Small intestine (tissue), 7 donors: ENCODE measurements around the gene PXK. TPM values are rescaled to one million over a fixed set of nuclear protein-coding genes. Genes with fewer than 3 reads are reported as not detected.

Experiments
- DNase-seq, 2 donors: peaks; one replicate each; pipeline versions ENCODE4 v3.0.0 to v3.0.0-alpha.2; 2013
- FAIRE-seq: peaks from 2 replicates; lab custom pipeline; 2012; peaks lifted over from hg19 to GRCh38; lab: Jason Lieb, UNC
- H3K27ac ChIP-seq, 3 donors: one replicate each; pipeline ENCODE4 v1.5.1; 2013; ENCODE audit warnings: low read length in 2 of 3, mild to moderate bottlenecking in 2 of 3, control low read depth in 1 of 3, inconsistent platforms in 1 of 3, low read depth in 1 of 3, moderate library complexity in 1 of 3
- H3K27me3 ChIP-seq, 3 donors: one replicate each; pipeline ENCODE4 v1.6.1; 2013; ENCODE audit warnings: low read length in 3 of 3, inconsistent platforms in 1 of 3; ENCODE audit not compliant: control insufficient read depth in 3 of 3, insufficient read depth in 3 of 3
- H3K36me3 ChIP-seq, 3 donors: one replicate each; pipeline ENCODE4 v1.6.1; 2013; ENCODE audit warnings: low read length in 3 of 3, inconsistent platforms in 1 of 3, low read depth in 1 of 3, mild to moderate bottlenecking in 1 of 3, moderate library complexity in 1 of 3; ENCODE audit not compliant: control insufficient read depth in 3 of 3, insufficient read depth in 2 of 3
- H3K4me1 ChIP-seq, 3 donors: one replicate each; pipeline ENCODE4 v1.6.1; 2013; ENCODE audit warnings: low read length in 2 of 3, inconsistent platforms in 1 of 3, low read depth in 1 of 3, mild to moderate bottlenecking in 1 of 3, moderate library complexity in 1 of 3; ENCODE audit not compliant: control insufficient read depth in 3 of 3, insufficient read depth in 2 of 3
- H3K4me3 ChIP-seq, 3 donors: one replicate each; pipeline ENCODE4 v1.5.1; 2013; ENCODE audit warnings: low read length in 3 of 3, control low read depth in 1 of 3, inconsistent platforms in 1 of 3, low read depth in 1 of 3, mild to moderate bottlenecking in 1 of 3, moderate library complexity in 1 of 3
- H3K9me3 ChIP-seq, 2 donors: one replicate each; pipeline ENCODE4 v1.6.1; 2013; ENCODE audit warnings: low read depth in 1 of 2, low read length in 1 of 2; ENCODE audit not compliant: control insufficient read depth in 2 of 2, insufficient read depth in 1 of 2
- WGBS, 3 donors: extraction: QIAGEN DNeasy Blood & Tissue Kit; methylation state at CpG; one replicate each; pipeline ENCODE4 v1.1.7; 2013; 5-methylcytosine and 5-hydroxymethylcytosine counted together
- polyA plus RNA-seq, 4 donors: library from polyadenylated mRNA; stranded (reverse) in 3 of 4; unstranded in 1 of 4; fragments of 200-250 nt in 3 of 4; fragments of 120-200 nt in 1 of 4; gene quantifications; one replicate each; pipeline versions ENCODE4 v1.2.1 to v1.2.3, GENCODE V29; 2013
- donor health status: healthy with polysubstance abuse.
- donor health status: control.
- donor health status: control.
- donor health status: Bipolar disorder and iron deficiency.
- donor health status: healthy.

The PXK gene
- polyA plus RNA-seq, 4 donors, result 5.1 to 14.2 (median 9.2) TPM

GRCh38 chr3:58355179-58355578, 22.5 kb downstream of the PXK start:
- Histone ChIP-seq H3K27me3 (no peaks in the 10 kb centered on the region), H3K4me3 (no peak overlapping the region), H3K9me3 (no peaks in the 10 kb centered on the region), H3K36me3 (no peaks in the 10 kb centered on the region), H3K27ac (no peak overlapping the region), H3K4me1 (peaks cover 0 to 3% (median 0%) of the 10 kb centered on the region in 3 donors)
- no peak for FAIRE-seq
- DNase-seq, result no peak
- WGBS, 3 donors, result 84 to 94% (median 89%) methylated on average over 8 of the region's 8 CpGs

- FAIRE-seq, result no peak
- DNase-seq, result peak in 1 of 2 donors; percentile 5
- H3K4me1 ChIP-seq, result peaks cover 0 to 3% (median 0%) of the 10 kb centered on the region in 3 donors
- no peak overlapping the region for H3K4me3 ChIP-seq
- H3K27me3 ChIP-seq, result no peaks in the 10 kb centered on the region
- WGBS, 3 donors, result 33 to 45% (median 43%) methylated on average over 4 of the region's 4 CpGs
- H3K27ac ChIP-seq, result no peak overlapping the region
- no peaks in the 10 kb centered on the region for H3K9me3 ChIP-seq
- H3K36me3 ChIP-seq, result no peaks in the 10 kb centered on the region
Observed at GRCh38 chr3:58356054-58356453, 23.4 kb downstream of the PXK start.

- WGBS, 3 donors, result 83 to 92% (median 87%) methylated on average over 3 of the region's 3 CpGs
- Histone ChIP-seq H3K27me3 (no peaks in the 10 kb centered on the region), H3K36me3 (no peaks in the 10 kb centered on the region), H3K4me3 (no peak overlapping the region), H3K4me1 (peaks cover 0 to 3% (median 0%) of the 10 kb centered on the region in 3 donors), H3K9me3 (no peaks in the 10 kb centered on the region), H3K27ac (no peak overlapping the region)
- no peak for DNase-seq
- FAIRE-seq, result no peak
Observed at GRCh38 chr3:58357402-58357801, 24.7 kb downstream of the PXK start.

GRCh38 chr3:58358092-58358491, 25.4 kb downstream of the PXK start:
- Histone ChIP-seq H3K9me3 (no peaks in the 10 kb centered on the region), H3K27ac (no peak overlapping the region), H3K4me1 (peaks cover 0 to 3% (median 0%) of the 10 kb centered on the region in 3 donors), H3K4me3 (no peak overlapping the region), H3K27me3 (no peaks in the 10 kb centered on the region), H3K36me3 (no peaks in the 10 kb centered on the region)
- WGBS, 3 donors, result 87 to 100% (median 92%) methylated on average over 3 of the region's 3 CpGs
- no peak for DNase-seq
- no peak for FAIRE-seq

GRCh38 chr3:58358808-58359207, 26.1 kb downstream of the PXK start:
- Histone ChIP-seq H3K4me1 (peaks cover 0 to 2% (median 0%) of the 10 kb centered on the region in 3 donors), H3K9me3 (no peaks in the 10 kb centered on the region), H3K36me3 (no peaks in the 10 kb centered on the region), H3K27me3 (no peaks in the 10 kb centered on the region), H3K27ac (no peak overlapping the region), H3K4me3 (no peak overlapping the region)
- DNase-seq (no peak), FAIRE-seq (no peak)
- 71 to 93% (median 92%) methylated on average over 4 of the region's 4 CpGs for WGBS, 3 donors

GRCh38 chr3:58359621-58360020, 26.9 kb downstream of the PXK start:
- FAIRE-seq, result no peak
- Histone ChIP-seq H3K9me3 (no peaks in the 10 kb centered on the region), H3K27ac (no peak overlapping the region), H3K4me3 (no peak overlapping the region), H3K27me3 (no peaks in the 10 kb centered on the region), H3K4me1 (no peaks in the 10 kb centered on the region), H3K36me3 (no peaks in the 10 kb centered on the region)
- WGBS, 3 donors, result 89 to 93% (median 93%) methylated on average over 4 of the region's 4 CpGs
- no peak for DNase-seq

- H3K27me3 ChIP-seq, result no peaks in the 10 kb centered on the region
- H3K4me3 ChIP-seq, result no peak overlapping the region
- no peaks in the 10 kb centered on the region for H3K4me1 ChIP-seq
- no peaks in the 10 kb centered on the region for H3K36me3 ChIP-seq
- FAIRE-seq (no peak), DNase-seq (no peak)
- H3K9me3 ChIP-seq, result no peaks in the 10 kb centered on the region
- no peak overlapping the region for H3K27ac ChIP-seq
Observed at GRCh38 chr3:58361866-58362265, 29.2 kb downstream of the PXK start.

- Histone ChIP-seq H3K4me3 (no peak overlapping the region), H3K36me3 (peaks cover 0 to 5% (median 3%) of the 10 kb centered on the region in 3 donors), H3K27ac (no peak overlapping the region), H3K9me3 (no peaks in the 10 kb centered on the region), H3K4me1 (no peaks in the 10 kb centered on the region), H3K27me3 (no peaks in the 10 kb centered on the region)
- FAIRE-seq, result no peak
- DNase-seq, result no peak
- 68 to 76% (median 75%) methylated on average over 1 of the region's 1 CpG for WGBS, 3 donors
Observed at GRCh38 chr3:58366699-58367098, 34.0 kb downstream of the PXK start.

GRCh38 chr3:58369038-58369437, 36.3 kb downstream of the PXK start:
- Histone ChIP-seq H3K9me3 (no peaks in the 10 kb centered on the region), H3K4me3 (no peak overlapping the region), H3K27ac (no peak overlapping the region), H3K4me1 (no peaks in the 10 kb centered on the region), H3K27me3 (no peaks in the 10 kb centered on the region), H3K36me3 (peaks cover 0 to 5% (median 3%) of the 10 kb centered on the region in 3 donors)
- FAIRE-seq (no peak), DNase-seq (no peak)
- WGBS, 3 donors, result 81 to 94% (median 86%) methylated on average over 1 of the region's 1 CpG
